Neuronal stem cell (in vitro differentiated cells): Measurements from ENCODE around the gene DCDC1.

Source experiments
- DNase-seq: peaks from one replicate; pipeline ENCODE4 v3.0.0-alpha.2; 2013; ENCODE audit warnings: low spot score
- H2AFZ ChIP-seq: one replicate; pipeline ENCODE4 v1.6.1; 2013; ENCODE audit warnings: mild to moderate bottlenecking, low read length, inconsistent platforms
- H2AK5ac ChIP-seq: 2 replicates; pipeline ENCODE4 v1.6.1; 2013; ENCODE audit warnings: low read depth, mild to moderate bottlenecking, inconsistent platforms, low read length, moderate library complexity, mixed read lengths
- H2BK120ac ChIP-seq: 2 replicates; pipeline ENCODE4 v1.6.1; 2013; ENCODE audit warnings: low read depth, mild to moderate bottlenecking, inconsistent platforms, low read length, moderate library complexity, mixed read lengths
- H2BK12ac ChIP-seq: one replicate; pipeline ENCODE4 v1.6.1; 2013; ENCODE audit warnings: low read length, inconsistent platforms
- H2BK15ac ChIP-seq: 2 replicates; pipeline ENCODE4 v1.6.1; 2013; ENCODE audit warnings: mild to moderate bottlenecking, low read length, inconsistent platforms, mixed read lengths
- H2BK5ac ChIP-seq: one replicate; pipeline ENCODE4 v1.6.1; 2013; ENCODE audit warnings: inconsistent platforms, mild to moderate bottlenecking, low read length, moderate library complexity
- H3K14ac ChIP-seq: one replicate; pipeline ENCODE4 v1.6.1; 2013; ENCODE audit warnings: low read length, inconsistent platforms
- H3K18ac ChIP-seq: 2 replicates; pipeline ENCODE4 v1.6.1; 2013; ENCODE audit warnings: low read length, inconsistent platforms
- H3K23ac ChIP-seq: 2 replicates; pipeline ENCODE4 v1.6.1; 2013; ENCODE audit warnings: low read depth, mild to moderate bottlenecking, mixed read lengths, low read length, inconsistent platforms; ENCODE audit not compliant: poor library complexity
- H3K27ac ChIP-seq: replicated peaks from 3 replicates; pipeline ENCODE4 v1.5.1; 2013; ENCODE audit warnings: low read length, inconsistent platforms
- H3K27me3 ChIP-seq, 3 experiments: 2 replicates each; pipeline ENCODE4 v1.6.1; 2013; ENCODE audit warnings: low read length in 3 of 3, mild to moderate bottlenecking in 2 of 3, inconsistent platforms in 1 of 3, low read depth in 1 of 3, mixed read lengths in 1 of 3, moderate library complexity in 1 of 3; ENCODE audit not compliant: control insufficient read depth in 3 of 3, insufficient read depth in 3 of 3
- H3K36me3 ChIP-seq, 2 donors: replicated peaks in 1 of 2; 2 replicates each; pipeline ENCODE4 v1.6.1; 2013; ENCODE audit warnings: low read length in 2 of 2; ENCODE audit not compliant: control insufficient read depth in 2 of 2, insufficient read depth in 2 of 2
- H3K4ac ChIP-seq: 2 replicates; pipeline ENCODE4 v1.6.1; 2013; ENCODE audit warnings: inconsistent platforms, mild to moderate bottlenecking, low read length, moderate library complexity
- H3K4me1 ChIP-seq, 2 donors: 1 replicate in 1 of 2; 2 replicates in 1 of 2; pipeline ENCODE4 v1.6.1; 2013; ENCODE audit warnings: low read length in 2 of 2, low read depth in 1 of 2; ENCODE audit not compliant: control insufficient read depth in 2 of 2, insufficient read depth in 1 of 2
- H3K4me2 ChIP-seq: one replicate; pipeline ENCODE4 v1.6.1; 2013; ENCODE audit warnings: mild to moderate bottlenecking, low read length, inconsistent platforms; ENCODE audit not compliant: insufficient read depth, poor library complexity, severe bottlenecking
- H3K4me3 ChIP-seq, 2 donors: 2 replicates each; pipeline ENCODE4 v1.5.1; 2013; ENCODE audit warnings: low read length in 2 of 2, mild to moderate bottlenecking in 2 of 2, inconsistent platforms in 1 of 2, moderate library complexity in 1 of 2
- H3K79me1 ChIP-seq: one replicate; pipeline ENCODE4 v1.6.1; 2013; ENCODE audit warnings: low read depth, mild to moderate bottlenecking, inconsistent platforms, low read length, moderate library complexity
- H3K9ac ChIP-seq: one replicate; pipeline ENCODE4 v1.6.1; 2013; ENCODE audit warnings: mild to moderate bottlenecking, low read depth, low read length, inconsistent platforms; ENCODE audit not compliant: poor library complexity
- H3K9me3 ChIP-seq, 2 donors: replicated peaks in 1 of 2; 2 replicates each; pipeline versions ENCODE3 to v1.6.1; 2013; ENCODE audit warnings: low read length in 2 of 2, mild to moderate bottlenecking in 2 of 2, inconsistent platforms in 1 of 2, low read depth in 1 of 2, mixed read lengths in 1 of 2, moderate library complexity in 1 of 2; ENCODE audit not compliant: control insufficient read depth in 2 of 2, insufficient read depth in 1 of 2
- H4K8ac ChIP-seq: one replicate; pipeline ENCODE4 v1.6.1; 2013; ENCODE audit warnings: low read depth, mild to moderate bottlenecking, inconsistent platforms, low read length, moderate library complexity
- H4K91ac ChIP-seq: one replicate; pipeline ENCODE4 v1.6.1; 2013; ENCODE audit warnings: low read length, low read depth, mild to moderate bottlenecking, inconsistent platforms; ENCODE audit not compliant: poor library complexity
- WGBS, 2 donors: extraction: QIAGEN DNeasy Blood & Tissue Kit; methylation state at CpG; one replicate each; pipeline ENCODE4 v1.1.7; 2013; ENCODE audit warnings: missing lambda C conversion rate in 2 of 2, mixed read lengths in 1 of 2; ENCODE audit not compliant: insufficient read length in 2 of 2, insufficient replicate concordance in 1 of 2; ENCODE audit errors: extremely low coverage in 2 of 2; 5-methylcytosine and 5-hydroxymethylcytosine counted together

DCDC1 gene

DNA sequence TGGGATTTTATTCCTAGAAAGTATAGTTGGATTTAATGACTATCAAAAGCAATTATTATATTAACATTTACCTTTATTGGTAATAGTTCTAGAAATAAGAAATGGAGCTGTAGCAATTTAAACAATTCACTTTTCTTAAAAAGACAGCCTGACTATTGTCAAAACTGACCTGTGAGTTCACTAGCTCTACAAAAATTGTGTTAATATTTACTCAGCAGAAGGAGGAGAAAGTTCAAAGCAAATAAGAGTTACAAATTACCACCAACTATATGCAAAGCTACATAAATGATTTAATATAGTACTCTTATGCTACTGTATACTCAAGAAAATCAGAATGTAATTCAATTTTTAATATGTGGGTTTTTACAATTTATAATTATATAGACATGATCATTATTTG lies 310.0 kb downstream of the DCDC1 start:
- H3K18ac ChIP-seq, result no peak overlapping the region

DNA sequence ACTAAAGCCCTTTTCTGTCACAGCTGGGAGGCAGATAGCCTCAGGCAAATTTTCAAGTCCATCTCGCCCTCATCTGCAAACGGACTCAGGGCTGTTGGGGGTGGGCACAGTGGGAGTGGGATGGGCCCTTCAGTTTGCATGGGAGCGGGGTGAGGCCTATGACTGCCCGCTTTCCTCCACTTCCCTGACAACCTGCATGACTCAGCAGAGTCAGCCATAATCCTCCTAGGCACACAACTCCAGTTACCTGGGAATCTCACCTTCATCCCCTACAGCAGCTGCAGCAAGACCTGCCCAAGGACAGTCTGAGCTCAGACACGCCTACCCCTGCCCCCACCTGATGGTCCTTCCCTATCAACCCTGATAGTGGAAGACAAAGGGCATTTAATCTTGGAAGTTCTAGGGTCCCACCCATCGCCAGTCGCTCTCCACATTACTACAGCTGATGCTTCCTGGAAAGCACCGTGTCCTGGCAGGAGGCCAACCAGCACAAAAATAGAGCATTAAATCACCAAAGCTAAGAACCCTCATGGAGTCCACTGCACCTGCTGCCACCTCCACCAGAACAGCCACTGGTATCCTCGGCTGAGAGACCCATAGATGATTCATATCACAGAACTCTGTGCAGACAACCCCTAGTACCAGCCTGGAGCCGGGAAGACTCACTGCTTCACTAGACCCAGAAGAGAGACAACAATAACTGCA lies 319.3 kb downstream of the DCDC1 start:
- Histone ChIP-seq H2AFZ (peak overlapping the region; percentile 85), H4K8ac (no peak overlapping the region), H3K23ac (no peak overlapping the region), H3K4me3 (no peak overlapping the region), H3K27ac (no peak overlapping the region), H2BK120ac (no peak overlapping the region), H3K9me3 (peaks cover 0 to 3% of the 10 kb centered on the region in 2 donors), H2BK12ac (no peak overlapping the region), H3K4me2 (no peak overlapping the region), H3K18ac (peak overlapping the region; percentile 21), H3K9ac (no peak overlapping the region), H3K36me3 (no peaks in the 10 kb centered on the region), H2BK5ac (no peak overlapping the region), H2AK5ac (no peak overlapping the region), H3K4ac (no peak overlapping the region), H3K4me1 (peaks cover 0 to 6% of the 10 kb centered on the region in 2 donors), H3K27me3 (no peaks in the 10 kb centered on the region), H2BK15ac (no peak overlapping the region), H3K79me1 (no peaks in the 10 kb centered on the region), H3K14ac (no peak overlapping the region), H4K91ac (peak overlapping the region; percentile 20)
- no CpG with 5 or more reads among the region's 10 CpGs for WGBS, 2 donors
- no peak for DNase-seq

More for the DNA sequence above, 310.0 kb downstream of the DCDC1 start:
- H4K8ac ChIP-seq, result no peak overlapping the region
- H2AFZ ChIP-seq, result no peak overlapping the region
- no peak overlapping the region for H3K27ac ChIP-seq
- no peaks in the 10 kb centered on the region for H3K79me1 ChIP-seq
- no peak overlapping the region for H3K4me3 ChIP-seq
- no peak overlapping the region for H2BK5ac ChIP-seq
- no peak overlapping the region for H2BK120ac ChIP-seq
- H3K14ac ChIP-seq, result no peak overlapping the region
- DNase-seq, result no peak
- H3K27me3 ChIP-seq, result no peaks in the 10 kb centered on the region
- H3K9me3 ChIP-seq, result no peaks in the 10 kb centered on the region
- H3K4me2 ChIP-seq, result no peak overlapping the region
- H3K4me1 ChIP-seq, result peaks cover 6 to 28% of the 10 kb centered on the region in 2 donors
- H3K9ac ChIP-seq, result no peak overlapping the region
- H3K36me3 ChIP-seq, result no peaks in the 10 kb centered on the region
- H2AK5ac ChIP-seq, result no peak overlapping the region
- no peak overlapping the region for H3K4ac ChIP-seq
- no peak overlapping the region for H4K91ac ChIP-seq
- no peak overlapping the region for H3K23ac ChIP-seq
- no peak overlapping the region for H2BK15ac ChIP-seq
- no peak overlapping the region for H2BK12ac ChIP-seq

DNA sequence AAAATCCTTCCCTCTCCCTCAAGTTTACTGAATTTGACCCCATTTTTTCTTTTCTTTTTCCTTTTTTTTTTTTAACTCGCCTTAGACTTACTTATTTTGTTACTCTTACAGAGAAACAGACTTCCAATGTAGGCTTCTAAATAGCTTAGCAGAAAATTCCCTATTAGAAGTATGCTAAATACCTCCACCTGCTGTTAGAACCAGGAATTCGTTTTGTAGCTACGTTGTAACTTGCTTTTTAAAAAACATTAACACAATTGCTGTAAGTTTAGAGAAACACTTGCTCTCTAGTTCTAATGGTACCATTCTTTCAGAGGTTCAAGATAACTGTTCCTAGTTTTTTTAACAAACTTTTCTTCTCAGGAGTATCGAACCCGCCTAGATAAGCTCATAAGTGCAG lies 324.2 kb downstream of the DCDC1 start:
- no peak overlapping the region for H3K4me3 ChIP-seq
- no peak overlapping the region for H3K9ac ChIP-seq
- H4K91ac ChIP-seq, result no peak overlapping the region
- H4K8ac ChIP-seq, result no peak overlapping the region
- H2BK120ac ChIP-seq, result no peak overlapping the region
- no peak overlapping the region for H3K18ac ChIP-seq
- H3K4me2 ChIP-seq, result no peak overlapping the region
- H3K14ac ChIP-seq, result no peak overlapping the region
- peaks cover 0 to 2% of the 10 kb centered on the region in 2 donors for H3K4me1 ChIP-seq
- no peak overlapping the region for H3K23ac ChIP-seq
- no peak overlapping the region for H2BK12ac ChIP-seq
- H3K36me3 ChIP-seq, result no peaks in the 10 kb centered on the region
- H2AFZ ChIP-seq, result no peak overlapping the region
- no peaks in the 10 kb centered on the region for H3K79me1 ChIP-seq
- H2AK5ac ChIP-seq, result no peak overlapping the region
- H2BK5ac ChIP-seq, result no peak overlapping the region
- peak; percentile 6 for DNase-seq
- H3K27ac ChIP-seq, result no peak overlapping the region
- H3K4ac ChIP-seq, result no peak overlapping the region
- no peaks in the 10 kb centered on the region for H3K9me3 ChIP-seq
- H3K27me3 ChIP-seq, result no peaks in the 10 kb centered on the region
- no CpG with 5 or more reads among the region's 5 CpGs for WGBS, 2 donors
- no peak overlapping the region for H2BK15ac ChIP-seq

DNA sequence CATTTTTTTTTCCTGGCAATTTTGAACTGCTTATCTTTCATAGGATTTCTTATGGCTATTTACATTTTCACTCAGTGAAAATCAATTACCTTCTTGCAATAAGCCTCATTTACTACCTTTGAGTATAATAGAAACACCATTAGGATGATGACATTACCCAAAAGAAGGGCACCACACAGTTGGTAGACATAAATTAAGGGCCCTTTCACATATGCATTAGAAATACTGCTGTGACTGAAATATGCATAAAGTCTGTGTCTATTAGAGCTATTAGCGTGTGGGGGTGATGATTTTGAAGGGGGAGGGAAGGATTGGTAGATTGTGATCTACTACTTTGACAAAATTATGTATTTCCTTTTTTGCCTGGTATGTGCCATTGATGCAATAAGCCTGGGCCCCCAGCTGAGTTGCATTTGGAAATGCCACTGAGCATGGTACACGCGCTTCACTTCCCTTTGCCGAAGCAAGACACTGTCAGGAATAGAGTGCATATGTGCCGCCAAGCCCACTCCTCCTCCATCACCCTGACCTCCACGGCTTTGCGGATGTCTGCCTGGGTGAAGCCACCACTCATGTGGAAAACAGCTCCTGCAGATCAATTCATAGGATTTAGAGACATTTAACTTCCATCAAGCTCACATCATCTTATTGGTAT lies 339.3 kb downstream of the DCDC1 start:
- H2BK12ac ChIP-seq, result no peak overlapping the region
- H2BK5ac ChIP-seq, result no peak overlapping the region
- H3K9me3 ChIP-seq, result no peaks in the 10 kb centered on the region
- no peak overlapping the region for H3K23ac ChIP-seq
- H2BK120ac ChIP-seq, result no peak overlapping the region
- H3K14ac ChIP-seq, result no peak overlapping the region
- no peak overlapping the region for H3K27ac ChIP-seq
- H2BK15ac ChIP-seq, result no peak overlapping the region
- H3K4me1 ChIP-seq, result no peaks in the 10 kb centered on the region
- H2AFZ ChIP-seq, result no peak overlapping the region
- H3K79me1 ChIP-seq, result no peaks in the 10 kb centered on the region
- H3K4me2 ChIP-seq, result no peak overlapping the region
- H3K9ac ChIP-seq, result no peak overlapping the region
- H3K18ac ChIP-seq, result no peak overlapping the region
- H3K4me3 ChIP-seq, result peak overlapping the region in 1 of 2 donors; percentile 65
- no peaks in the 10 kb centered on the region for H3K27me3 ChIP-seq
- peak overlapping the region; percentile 18 for H4K91ac ChIP-seq
- no peak overlapping the region for H3K4ac ChIP-seq
- H3K36me3 ChIP-seq, result no peaks in the 10 kb centered on the region
- H4K8ac ChIP-seq, result no peak overlapping the region
- H2AK5ac ChIP-seq, result no peak overlapping the region
- DNase-seq, result no peak
- WGBS, 2 donors, result 100% methylated on average over 1 of the region's 7 CpGs; no CpG with 5 or more reads in 1 of the 2 donors
